Lower lobe of right lung (tissue), 2 donors: Measurements from ENCODE around the gene CKAP4. TPM values are rescaled to one million over a fixed set of nuclear protein-coding genes. Genes with fewer than 3 reads are reported as not detected.

Experiments
- ATAC-seq, 2 donors: fragments of 200-7000 bp; cut with Tn5 transposase; one replicate each; pipeline ENCODE4 v1.9.1; 2020 to 2022; ENCODE audit warnings: mild to moderate bottlenecking in 2 of 2, moderate library complexity in 2 of 2
- DNase-seq: peaks from one replicate; pipeline ENCODE4 v3.0.0-alpha.2; 2020
- H3K27ac ChIP-seq: fragments of 200-600 bp; one replicate; pipeline ENCODE4 v1.8.0; 2022
- H3K27me3 ChIP-seq: fragments of 200-600 bp; one replicate; pipeline ENCODE4 v1.8.0; 2022; ENCODE audit warnings: low read depth
- H3K36me3 ChIP-seq: fragments of 200-600 bp; one replicate; pipeline ENCODE4 v1.8.0; 2022; ENCODE audit warnings: mild to moderate bottlenecking
- H3K4me1 ChIP-seq: fragments of 200-600 bp; one replicate; pipeline ENCODE4 v1.8.0; 2022
- H3K4me3 ChIP-seq: fragments of 200-600 bp; one replicate; pipeline ENCODE4 v1.8.0; 2022; ENCODE audit warnings: mild to moderate bottlenecking
- H3K9me3 ChIP-seq: fragments of 200-600 bp; one replicate; pipeline ENCODE4 v1.8.0; 2022
- CTCF ChIP-seq: fragments of 200-600 bp; IDR thresholded peaks from one replicate; pipeline ENCODE4 v1.8.0; 2022; ENCODE audit warnings: antibody characterized with exemption, mild to moderate bottlenecking
- intact Hi-C: fragments of 100-400 bp; cut with DNase I; formaldehyde crosslinking; loops from one replicate; pipeline ENCODE4 v1.11.0; 2022
- total RNA-seq: library from RNA; stranded (reverse); fragmentation: NEBNext Ultra II Directional; extraction: Animal tissue kit (Norgen Biotek cat#: 25700); gene quantifications from one replicate; pipeline ENCODE4 v1.2.1, GENCODE V29; 2021
- donor health status: DM: no; HTN: yes; CAD: no; lungs with severe emphysema.

CKAP4 gene
- total RNA-seq, 1 donor from 2014 or later, result 32.2 TPM

- intact Hi-C loops, result loop anchor here (5.0 kb wide), 1 partner anchor 54 kb away; no protein-coding TSS in a partner anchor
- ATAC-seq (no peak), DNase-seq (no peak)
- H3K27ac ChIP-seq, result no peak overlapping the region
- H3K4me1 ChIP-seq, result peaks cover 12% of the 10 kb centered on the region
- no peak for TF ChIP-seq CTCF
- no peaks in the 10 kb centered on the region for H3K27me3 ChIP-seq
- no peaks in the 10 kb centered on the region for H3K36me3 ChIP-seq
- no peak overlapping the region for H3K4me3 ChIP-seq
- H3K9me3 ChIP-seq, result no peaks in the 10 kb centered on the region
These were observed 19.5 kb downstream of the CKAP4 start for GRCh38 chr12:106228320-106228710.

GRCh38 chr12:106227641-106228319 lies 20.0 kb downstream of the CKAP4 start:
- intact Hi-C loops, result loop anchor here (5.0 kb wide), 1 partner anchor 55 kb away; no protein-coding TSS in a partner anchor
- Histone ChIP-seq H3K27ac (peak overlapping the region; percentile 71), H3K4me1 (peaks cover 12% of the 10 kb centered on the region), H3K36me3 (no peaks in the 10 kb centered on the region), H3K9me3 (no peaks in the 10 kb centered on the region), H3K27me3 (no peaks in the 10 kb centered on the region), H3K4me3 (no peak overlapping the region)
- peak; percentile 88 for DNase-seq
- no peak for TF ChIP-seq CTCF
- ATAC-seq, result peak; percentile 86 to 92

GRCh38 chr12:106226884-106227640 lies 20.8 kb downstream of the CKAP4 start:
- Histone ChIP-seq H3K36me3 (no peaks in the 10 kb centered on the region), H3K27ac (peak overlapping the region; percentile 71), H3K27me3 (no peaks in the 10 kb centered on the region), H3K9me3 (no peaks in the 10 kb centered on the region), H3K4me3 (no peak overlapping the region), H3K4me1 (peaks cover 12% of the 10 kb centered on the region)
- peak; percentile 76 for TF ChIP-seq CTCF
- ATAC-seq (peak; percentile 76 to 86), DNase-seq (no peak)
- intact Hi-C loops, result loop anchor here (5.0 kb wide), 1 partner anchor 55 kb away; no protein-coding TSS in a partner anchor

- intact Hi-C loops, result no loop called here
- no peaks in the 10 kb centered on the region for H3K36me3 ChIP-seq
- H3K27ac ChIP-seq, result no peak overlapping the region
- no peaks in the 10 kb centered on the region for H3K9me3 ChIP-seq
- peaks cover 12% of the 10 kb centered on the region for H3K4me1 ChIP-seq
- ATAC-seq, result no peak
- TF ChIP-seq CTCF, result peak; percentile 21
- DNase-seq, result no peak
- no peaks in the 10 kb centered on the region for H3K27me3 ChIP-seq
- H3K4me3 ChIP-seq, result no peak overlapping the region
These were observed 23.5 kb downstream of the CKAP4 start for GRCh38 chr12:106224355-106224706.

- Histone ChIP-seq H3K9me3 (no peaks in the 10 kb centered on the region), H3K4me3 (no peak overlapping the region), H3K27ac (no peak overlapping the region), H3K36me3 (no peaks in the 10 kb centered on the region), H3K27me3 (no peaks in the 10 kb centered on the region), H3K4me1 (peaks cover 12% of the 10 kb centered on the region)
- intact Hi-C loops, result no loop called here
- peak; percentile 74 to 85 for ATAC-seq
- peak; percentile 94 for TF ChIP-seq CTCF
- DNase-seq, result peak; percentile 72
These were observed 24.1 kb downstream of the CKAP4 start for GRCh38 chr12:106223485-106224354.
